ENCODE data around the gene STARD3. TPM values are rescaled to one million over a fixed set of nuclear protein-coding genes. Genes with fewer than 3 reads are reported as not detected.

STARD3 gene
- total and polyA plus RNA-seq, 2 donors = 18.2 to 69.4 TPM

GRCh38 chr17:39667945-39668924, 31.3 kb downstream of the STARD3 start, which contains the start of gene PNMT:
Gene PNMT (plus strand): TSS chr17:39668453. CDS start chr17:39668476, 23 bp downstream.
- no peaks in the 10 kb centered on the region for H3K36me3 ChIP-seq (ENCODE audit: insufficient read depth)
- DNase-seq (ENCODE audit: extremely low spot score) = no peak
- H3K4me1 ChIP-seq (ENCODE audit: insufficient read depth) = no peaks in the 10 kb centered on the region
- 2% methylated on average over 83 of the region's 85 CpGs for WGBS
- H3K27ac ChIP-seq (ENCODE audit: low read depth) = no peak within 1 kb of the TSS
- H3K4me3 ChIP-seq (ENCODE audit: low read depth, low read length) = peak within 1 kb of the TSS; percentile 36

GRCh38 chr17:39669897-39670735, 33.2 kb downstream of the STARD3 start:
- DNase-seq (ENCODE audit: extremely low spot score) = no peak
- Histone ChIP-seq H3K4me3 (ENCODE audit: low read depth, low read length) (no peak overlapping the region), H3K4me1 (ENCODE audit: insufficient read depth) (no peaks in the 10 kb centered on the region), H3K36me3 (ENCODE audit: insufficient read depth) (no peaks in the 10 kb centered on the region), H3K27ac (ENCODE audit: low read depth) (no peak overlapping the region)
- 85% methylated on average over 23 of the region's 23 CpGs for WGBS

DNA sequence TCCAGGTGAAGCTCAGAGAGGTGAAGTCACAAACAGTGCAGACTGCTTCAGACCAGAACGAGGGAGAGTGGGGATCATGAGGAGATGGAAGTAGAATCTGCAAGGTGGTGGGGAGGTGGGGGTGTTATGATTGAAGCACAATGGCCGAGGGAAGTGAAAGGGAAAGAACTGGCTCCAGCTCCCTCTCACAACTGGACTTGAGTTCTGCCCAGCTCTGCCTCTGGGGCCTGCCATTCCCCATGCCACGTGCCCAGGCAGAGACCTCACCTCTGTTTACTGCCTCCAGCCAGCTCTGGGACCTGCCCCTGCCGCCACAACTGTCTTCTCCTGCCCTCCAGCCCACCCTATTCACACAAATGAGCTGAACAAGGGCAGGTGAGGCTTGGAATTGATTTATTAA, 33.8 kb downstream of the STARD3 start:
- no peaks in the 10 kb centered on the region for H3K4me1 ChIP-seq (ENCODE audit: insufficient read depth)
- DNase-seq (ENCODE audit: extremely low spot score) = no peak
- H3K27ac ChIP-seq (ENCODE audit: low read depth) = no peak overlapping the region
- H3K4me3 ChIP-seq (ENCODE audit: low read depth, low read length) = no peak overlapping the region
- WGBS = 55% methylated on average over 4 of the region's 4 CpGs
- H3K36me3 ChIP-seq (ENCODE audit: insufficient read depth) = no peaks in the 10 kb centered on the region

DNA sequence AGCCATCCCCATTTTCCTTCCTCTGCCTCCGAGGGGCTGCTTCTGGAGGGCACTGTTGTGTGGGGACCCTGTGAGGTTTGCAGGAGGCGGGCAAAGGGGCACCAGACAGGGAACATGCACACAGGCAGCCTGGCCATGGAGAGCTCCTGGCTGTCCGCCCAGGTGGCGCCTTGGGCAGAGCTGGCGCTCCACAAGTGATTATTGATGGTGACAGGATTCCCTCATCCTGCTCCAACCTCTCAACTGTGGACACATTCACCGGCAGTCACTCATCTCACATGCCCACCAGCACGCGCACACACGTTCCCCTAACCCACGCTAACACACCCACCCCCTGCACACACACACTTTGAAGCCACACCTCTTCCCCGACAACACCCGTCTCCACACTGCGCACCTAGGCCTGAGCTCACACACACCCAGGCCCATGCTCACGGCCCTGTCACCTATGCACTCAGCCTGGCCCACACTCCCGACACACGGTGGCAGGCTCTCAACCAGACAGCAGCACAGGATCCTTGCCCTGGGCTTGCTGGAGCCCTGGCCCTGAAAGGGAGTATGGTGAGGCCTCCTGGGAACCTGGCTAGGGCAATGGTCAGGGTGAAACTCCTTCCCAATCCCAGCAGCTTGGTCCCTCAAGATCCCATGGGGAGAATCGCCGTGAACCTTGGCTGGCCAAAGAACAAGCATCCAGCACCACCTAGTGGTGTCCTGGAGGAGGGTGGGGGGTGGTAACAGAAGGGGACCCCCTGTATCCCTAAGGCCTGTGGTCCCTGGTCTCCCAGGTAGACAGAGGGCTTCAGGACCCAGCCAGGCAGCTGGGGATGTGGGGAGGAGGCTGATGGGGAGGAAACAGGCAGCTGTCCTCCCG, 34.9 kb downstream of the STARD3 start:
- no peak overlapping the region for H3K27ac ChIP-seq (ENCODE audit: low read depth)
- no peaks in the 10 kb centered on the region for H3K4me1 ChIP-seq (ENCODE audit: insufficient read depth)
- DNase-seq (ENCODE audit: extremely low spot score) = no peak
- no peaks in the 10 kb centered on the region for H3K36me3 ChIP-seq (ENCODE audit: insufficient read depth)
- 53% methylated on average over 19 of the region's 19 CpGs for WGBS
- no peak overlapping the region for H3K4me3 ChIP-seq (ENCODE audit: low read depth, low read length)

- no peak overlapping the region for H3K27ac ChIP-seq (ENCODE audit: low read depth)
- H3K4me1 ChIP-seq (ENCODE audit: insufficient read depth) = no peaks in the 10 kb centered on the region
- no peaks in the 10 kb centered on the region for H3K36me3 ChIP-seq (ENCODE audit: insufficient read depth)
- WGBS = 82% methylated on average over 15 of the region's 15 CpGs
- H3K4me3 ChIP-seq (ENCODE audit: low read depth, low read length) = no peak overlapping the region
- DNase-seq (ENCODE audit: extremely low spot score) = no peak
Observed at GRCh38 chr17:39672522-39673334, 35.8 kb downstream of the STARD3 start.

- 81% methylated on average over 13 of the region's 13 CpGs for WGBS
- no peak for DNase-seq (ENCODE audit: extremely low spot score)
- Histone ChIP-seq H3K4me1 (ENCODE audit: insufficient read depth) (no peaks in the 10 kb centered on the region), H3K27ac (ENCODE audit: low read depth) (no peak overlapping the region), H3K4me3 (ENCODE audit: low read depth, low read length) (no peak overlapping the region), H3K36me3 (ENCODE audit: insufficient read depth) (no peaks in the 10 kb centered on the region)
Observed at GRCh38 chr17:39673335-39674081, 36.6 kb downstream of the STARD3 start.

DNA sequence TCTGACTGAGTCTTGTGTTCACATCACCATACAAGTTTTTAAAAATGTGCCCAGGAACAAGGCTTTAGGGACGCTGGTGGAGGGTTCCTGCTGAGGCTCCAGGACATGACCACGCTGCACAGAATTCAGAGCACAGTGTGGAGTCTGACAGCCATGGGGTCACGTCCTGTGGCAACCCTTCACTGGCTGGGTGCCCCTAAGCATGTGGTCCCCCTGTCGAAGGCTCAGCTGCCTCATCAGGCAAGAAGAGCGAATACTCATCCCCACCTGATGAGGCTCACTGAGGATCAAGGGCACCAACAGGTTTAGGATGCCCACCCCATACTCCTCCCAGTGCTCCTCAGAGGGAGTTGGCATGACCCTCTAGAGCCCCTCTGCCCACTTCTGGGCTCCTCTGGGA, 37.2 kb downstream of the STARD3 start:
- Histone ChIP-seq H3K4me3 (ENCODE audit: low read depth, low read length) (no peak overlapping the region), H3K27ac (ENCODE audit: low read depth) (no peak overlapping the region), H3K4me1 (ENCODE audit: insufficient read depth) (no peaks in the 10 kb centered on the region), H3K36me3 (ENCODE audit: insufficient read depth) (no peaks in the 10 kb centered on the region)
- 83% methylated on average over 5 of the region's 5 CpGs for WGBS
- no peak for DNase-seq (ENCODE audit: extremely low spot score)

DNA sequence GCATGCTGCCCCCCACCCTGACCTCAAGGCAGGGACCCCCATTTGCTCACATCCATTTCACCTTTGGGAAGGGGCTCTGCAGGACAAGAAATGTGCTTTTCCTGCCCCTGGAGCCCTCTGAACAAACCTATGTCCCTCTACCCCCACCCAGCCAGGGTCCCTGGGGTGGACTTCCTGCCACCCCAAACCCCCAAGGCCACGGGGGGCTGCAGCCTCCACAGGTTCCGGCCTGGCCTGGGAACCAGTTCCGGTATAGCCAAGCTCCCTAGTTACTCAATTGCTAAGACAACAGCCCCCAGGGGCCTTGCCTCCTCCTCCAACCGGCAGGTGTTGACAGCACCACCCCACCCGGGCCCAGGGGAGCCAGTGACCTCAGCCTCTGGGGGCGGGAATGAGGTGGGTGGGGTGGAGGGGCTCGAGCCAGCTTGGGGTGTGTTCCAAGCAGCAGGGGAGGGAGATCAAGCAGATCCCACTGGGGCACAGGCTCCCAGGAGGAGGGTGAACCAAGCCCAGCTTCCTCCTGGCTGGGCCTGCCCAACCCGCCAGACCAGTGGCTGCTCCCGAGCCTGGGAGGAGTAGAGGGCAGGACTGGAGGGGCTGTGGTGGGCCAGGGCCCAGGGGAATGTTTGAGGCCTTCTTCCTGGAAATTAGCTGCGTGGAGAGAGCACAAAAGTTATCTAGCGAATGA, 37.9 kb downstream of the STARD3 start:
- Histone ChIP-seq H3K36me3 (ENCODE audit: insufficient read depth) (no peaks in the 10 kb centered on the region), H3K27ac (ENCODE audit: low read depth) (peak overlapping the region; percentile 23), H3K4me1 (ENCODE audit: insufficient read depth) (no peaks in the 10 kb centered on the region), H3K4me3 (ENCODE audit: low read depth, low read length) (no peak overlapping the region)
- no peak for DNase-seq (ENCODE audit: extremely low spot score)
- WGBS = 32% methylated on average over 11 of the region's 11 CpGs

GRCh38 chr17:39675390-39676082, 38.6 kb downstream of the STARD3 start:
- H3K36me3 ChIP-seq (ENCODE audit: insufficient read depth) = no peaks in the 10 kb centered on the region
- H3K4me1 ChIP-seq (ENCODE audit: insufficient read depth) = no peaks in the 10 kb centered on the region
- WGBS = 76% methylated on average over 10 of the region's 10 CpGs
- no peak overlapping the region for H3K4me3 ChIP-seq (ENCODE audit: low read depth, low read length)
- H3K27ac ChIP-seq (ENCODE audit: low read depth) = peak overlapping the region; percentile 23
- no peak for DNase-seq (ENCODE audit: extremely low spot score)

GRCh38 chr17:39676198-39676819, 39.4 kb downstream of the STARD3 start:
- H3K27ac ChIP-seq (ENCODE audit: low read depth) = no peak overlapping the region
- 68% methylated on average over 7 of the region's 7 CpGs for WGBS
- no peak for DNase-seq (ENCODE audit: extremely low spot score)
- H3K4me3 ChIP-seq (ENCODE audit: low read depth, low read length) = no peak overlapping the region
- H3K4me1 ChIP-seq (ENCODE audit: insufficient read depth) = no peaks in the 10 kb centered on the region
- no peaks in the 10 kb centered on the region for H3K36me3 ChIP-seq (ENCODE audit: insufficient read depth)

DNA sequence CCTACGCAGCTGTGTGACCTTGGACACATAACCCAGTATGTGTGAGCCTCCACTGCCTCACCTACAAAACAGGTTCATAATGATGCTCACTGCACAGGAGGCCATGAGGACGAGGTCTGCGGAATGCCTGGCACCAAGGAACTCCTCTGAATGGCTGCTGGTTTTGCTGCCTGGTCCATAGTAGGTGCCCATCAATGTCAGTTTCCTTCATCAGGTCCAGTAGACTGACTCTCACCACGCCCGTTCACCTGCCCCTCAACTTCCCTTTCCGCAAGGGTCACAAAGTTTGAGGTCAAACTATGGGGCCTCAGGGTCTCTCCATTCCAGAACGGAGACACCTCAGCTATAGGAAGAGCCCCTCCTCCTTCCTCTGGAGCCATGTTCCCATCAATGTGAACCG, 40.1 kb downstream of the STARD3 start:
- DNase-seq (ENCODE audit: extremely low spot score) = no peak
- 79% methylated on average over 8 of the region's 8 CpGs for WGBS
- no peak overlapping the region for H3K27ac ChIP-seq (ENCODE audit: low read depth)
- H3K36me3 ChIP-seq (ENCODE audit: insufficient read depth) = no peaks in the 10 kb centered on the region
- no peaks in the 10 kb centered on the region for H3K4me1 ChIP-seq (ENCODE audit: insufficient read depth)
- H3K4me3 ChIP-seq (ENCODE audit: low read depth, low read length) = no peak overlapping the region

Data from urinary bladder (tissue), 4 donors.